ENCODE data around the gene SPDYE2.
"Not testable (repeated sequence)": the region's sequence is repeated elsewhere in the genome, so short reads cannot be mapped to it uniquely, and the experiment has no call there.

DNA sequence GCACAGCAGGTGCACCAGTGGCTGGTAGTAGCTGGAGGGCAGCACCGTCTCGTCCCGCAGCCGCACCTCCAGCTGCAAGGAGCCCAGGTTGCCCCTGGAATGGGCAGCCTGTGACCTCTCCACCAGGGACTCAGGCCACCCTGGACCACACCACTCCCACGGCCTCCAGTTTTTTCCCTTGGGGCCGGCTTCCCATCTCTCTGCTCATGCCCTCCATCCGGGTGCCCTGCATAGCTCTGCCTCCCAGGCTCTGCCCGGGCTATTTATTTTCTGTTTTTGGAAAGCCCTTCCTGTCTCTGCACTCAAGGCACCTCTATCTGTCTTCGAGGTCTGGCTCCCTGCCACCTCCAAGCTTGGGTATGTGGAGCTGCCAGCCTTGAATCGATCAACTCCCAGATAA is 45.0 kb downstream of the SPDYE2 start:
- not testable (repeated sequence) for TF ChIP-seq POLR2A, CTCF, POLR2AphosphoS5 (IDR thresholded peaks at IDR 0.05)
